Thyroid gland (tissue), 4 donors: ENCODE measurements around the gene ARHGEF1. TPM values are rescaled to one million over a fixed set of nuclear protein-coding genes. Genes with fewer than 3 reads are reported as not detected.

ENCODE experiments used
- DNase-seq, 2 donors: peaks; one replicate each; pipeline ENCODE4 v3.0.0-alpha.2; 2019
- H3K27ac ChIP-seq, 3 donors: fragments of 200-600 bp; sonication (generic); 1 replicate in 2 of 3; 2 replicates in 1 of 3; pipeline ENCODE4 v1.5.1; 2016 to 2019; ENCODE audit warnings: mild to moderate bottlenecking in 1 of 3, moderate library complexity in 1 of 3
- H3K27me3 ChIP-seq: fragments of 200-600 bp; sonication (generic); one replicate; pipeline ENCODE4 v1.5.1; 2019
- H3K36me3 ChIP-seq, 2 donors: fragments of 200-600 bp; sonication (generic); one replicate each; pipeline ENCODE4 v1.5.1; 2016 to 2019
- H3K4me1 ChIP-seq, 2 donors: fragments of 200-600 bp; sonication (generic); one replicate each; pipeline ENCODE4 v1.5.1; 2017 to 2019
- H3K4me3 ChIP-seq, 3 donors: fragments of 200-600 bp; sonication (generic); replicated peaks in 1 of 3; 1 replicate in 2 of 3; 2 replicates in 1 of 3; pipeline ENCODE4 v1.5.1; 2016; ENCODE audit warnings: mild to moderate bottlenecking in 1 of 3
- H3K9me3 ChIP-seq: fragments of 200-600 bp; sonication (generic); one replicate; pipeline ENCODE4 v1.5.1; 2017
- POLR2A ChIP-seq, 2 donors: fragments of 450-650 bp; IDR thresholded peaks; one replicate each; pipeline ENCODE4 v1.6.1; 2017; ENCODE audit warnings: antibody characterized with exemption in 2 of 2, mild to moderate bottlenecking in 2 of 2, moderate library complexity in 1 of 2
- WGBS, 2 donors: methylation state at CpG; one replicate each; pipeline ENCODE4 v1.1.5; 2017; 5-methylcytosine and 5-hydroxymethylcytosine counted together
- intact Hi-C: fragments of 100-400 bp; cut with DNase I; formaldehyde crosslinking; loops from one replicate; pipeline ENCODE4 v1.15.1; 2023
- total RNA-seq, 4 donors: library from RNA; depleted of rRNA; stranded (reverse); fragments of >200 nt; gene quantifications; one replicate each; pipeline ENCODE4 v1.2.3, GENCODE V29; 2016
- TF ChIP-seq, protein P1 (sequence below), 6 experiments: fragments of 200-600 bp in 3 of 6; fragments of 450-650 bp in 3 of 6; sonication (generic) in 3 of 6; IDR thresholded peaks; one replicate each; pipeline ENCODE4 v1.5.1; 2016 to 2019; ENCODE audit warnings: antibody characterized with exemption in 6 of 6, mild to moderate bottlenecking in 2 of 6, inconsistent platforms in 1 of 6, moderate library complexity in 1 of 6

The ARHGEF1 gene
- total RNA-seq, 4 donors from 2014 or later: 34.5 to 52.6 (median 42.9) TPM

DNA sequence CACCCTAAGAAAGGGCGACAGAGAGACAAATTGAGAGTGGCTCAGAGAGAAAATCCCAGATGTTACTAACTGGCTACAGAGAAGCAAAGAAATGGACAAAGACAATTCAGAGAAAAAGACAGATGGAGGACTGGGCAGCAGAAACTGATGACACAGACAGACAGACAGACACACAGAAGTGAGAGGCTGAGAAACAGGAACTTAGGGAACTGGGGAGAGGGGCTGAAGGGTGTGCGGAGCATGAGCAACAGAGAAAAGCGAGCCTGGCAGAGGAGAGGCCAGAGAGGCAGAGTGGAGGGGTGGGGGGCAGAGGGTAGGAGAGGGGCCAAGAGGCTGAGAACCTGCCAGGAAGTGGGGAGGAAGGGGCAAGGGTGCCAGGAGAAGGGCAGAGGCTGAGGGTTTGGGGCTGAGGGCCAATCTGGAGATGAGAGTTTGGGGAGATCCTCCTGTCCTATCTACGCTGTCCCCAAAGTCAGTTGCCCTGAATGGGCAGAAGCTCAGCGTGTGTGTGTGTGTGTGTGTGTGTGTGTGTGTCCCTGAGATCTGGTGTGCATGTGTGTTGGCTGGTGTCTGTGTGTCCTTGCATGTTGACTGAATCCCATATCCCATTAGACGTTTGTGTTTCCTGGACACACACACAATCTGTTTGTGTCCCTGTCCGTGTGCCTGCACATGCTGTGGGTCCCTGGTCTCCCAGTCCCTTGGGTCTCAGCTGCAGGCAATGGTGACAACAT, 50.9 kb downstream of the ARHGEF1 start:
- Histone ChIP-seq H3K36me3 (no peaks in the 10 kb centered on the region), H3K27me3 (peaks cover 32% of the 10 kb centered on the region), H3K27ac (no peak overlapping the region), H3K9me3 (no peaks in the 10 kb centered on the region), H3K4me1 (peaks cover 0 to 3% of the 10 kb centered on the region in 2 donors), H3K4me3 (no peak overlapping the region)
- intact Hi-C loops: no loop called here
- TF ChIP-seq POLR2A (IDR thresholded peaks at IDR 0.05): no peak
- TF ChIP-seq, protein P1, sequence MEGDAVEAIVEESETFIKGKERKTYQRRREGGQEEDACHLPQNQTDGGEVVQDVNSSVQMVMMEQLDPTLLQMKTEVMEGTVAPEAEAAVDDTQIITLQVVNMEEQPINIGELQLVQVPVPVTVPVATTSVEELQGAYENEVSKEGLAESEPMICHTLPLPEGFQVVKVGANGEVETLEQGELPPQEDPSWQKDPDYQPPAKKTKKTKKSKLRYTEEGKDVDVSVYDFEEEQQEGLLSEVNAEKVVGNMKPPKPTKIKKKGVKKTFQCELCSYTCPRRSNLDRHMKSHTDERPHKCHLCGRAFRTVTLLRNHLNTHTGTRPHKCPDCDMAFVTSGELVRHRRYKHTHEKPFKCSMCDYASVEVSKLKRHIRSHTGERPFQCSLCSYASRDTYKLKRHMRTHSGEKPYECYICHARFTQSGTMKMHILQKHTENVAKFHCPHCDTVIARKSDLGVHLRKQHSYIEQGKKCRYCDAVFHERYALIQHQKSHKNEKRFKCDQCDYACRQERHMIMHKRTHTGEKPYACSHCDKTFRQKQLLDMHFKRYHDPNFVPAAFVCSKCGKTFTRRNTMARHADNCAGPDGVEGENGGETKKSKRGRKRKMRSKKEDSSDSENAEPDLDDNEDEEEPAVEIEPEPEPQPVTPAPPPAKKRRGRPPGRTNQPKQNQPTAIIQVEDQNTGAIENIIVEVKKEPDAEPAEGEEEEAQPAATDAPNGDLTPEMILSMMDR (IDR thresholded peaks at IDR 0.05): no peak
- WGBS, 2 donors: 54 to 56% methylated on average over 7 of the region's 7 CpGs
- no peak for DNase-seq

DNA sequence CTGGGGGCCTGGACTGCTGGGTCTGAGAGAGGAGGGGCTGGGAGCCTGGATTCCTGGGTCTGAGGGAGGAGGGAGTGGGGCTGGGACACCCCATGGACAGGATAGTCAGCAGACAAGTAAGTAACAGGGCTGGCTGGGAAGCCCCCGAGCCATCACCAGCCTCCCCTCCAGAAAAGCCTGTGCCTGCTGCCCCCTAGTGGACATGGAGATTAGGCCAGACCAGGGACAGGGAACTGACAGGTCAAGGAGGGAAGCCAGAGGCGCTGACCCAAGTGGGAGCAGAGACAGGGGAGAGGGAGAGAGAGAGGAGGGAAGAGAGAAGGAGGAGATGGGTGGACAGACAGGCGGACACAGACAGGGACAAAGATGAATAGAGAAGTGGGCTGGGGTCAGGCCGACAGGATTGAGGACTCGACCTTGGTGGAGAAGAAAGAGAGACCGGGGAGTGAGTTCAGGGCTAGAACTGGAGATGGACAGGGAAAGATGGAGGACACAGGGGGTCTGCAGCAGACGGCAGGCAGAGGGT, 51.9 kb downstream of the ARHGEF1 start:
- Histone ChIP-seq H3K27me3 (peaks cover 27% of the 10 kb centered on the region), H3K4me3 (no peak overlapping the region), H3K9me3 (no peaks in the 10 kb centered on the region), H3K36me3 (no peaks in the 10 kb centered on the region), H3K4me1 (peaks cover 1 to 3% of the 10 kb centered on the region in 2 donors), H3K27ac (no peak overlapping the region)
- DNase-seq: peak; percentile 51 to 64
- TF ChIP-seq, protein P1 (IDR thresholded peaks at IDR 0.05): peak; percentile 58 to 84 (median 60)
- no peak for TF ChIP-seq POLR2A (IDR thresholded peaks at IDR 0.05)
- WGBS, 2 donors: 19 to 25% methylated on average over 7 of the region's 7 CpGs
- intact Hi-C loops: no loop called here

DNA sequence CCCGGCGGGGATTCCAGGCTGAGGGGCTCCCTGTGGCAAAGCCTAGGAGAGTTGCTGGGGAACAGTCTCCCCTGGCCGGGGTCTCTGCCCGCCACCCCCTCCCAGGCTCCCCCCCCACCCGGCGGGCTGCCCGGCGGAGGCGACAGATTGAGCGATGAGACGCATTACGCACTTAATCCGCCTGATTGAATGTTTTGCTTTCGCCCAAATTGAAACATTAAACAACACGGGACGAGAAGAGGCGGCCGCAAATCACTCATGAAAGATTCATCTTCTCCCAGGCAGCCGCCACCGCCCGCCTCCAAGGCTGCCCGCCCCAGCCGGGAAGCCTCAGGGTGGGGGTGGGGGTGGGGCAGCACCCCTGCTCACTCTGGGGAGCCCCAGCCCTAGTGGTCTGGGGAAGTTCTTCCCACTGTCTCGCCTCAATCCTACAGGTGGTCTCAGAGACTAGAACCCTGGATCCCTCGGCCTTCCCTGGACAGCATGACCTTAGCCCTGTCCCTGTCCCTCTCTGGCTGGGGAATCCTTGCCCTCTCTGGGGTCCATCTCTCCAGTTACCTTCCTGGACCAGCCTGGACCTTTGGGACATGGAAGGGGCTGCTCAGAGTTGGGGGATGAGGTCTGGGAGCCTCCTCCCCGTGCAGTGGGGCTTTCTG, 52.9 kb downstream of the ARHGEF1 start:
- no peaks in the 10 kb centered on the region for H3K36me3 ChIP-seq
- 12 to 43% methylated on average over 6 to 24 of the region's 26 CpGs for WGBS, 2 donors
- peaks cover 32% of the 10 kb centered on the region for H3K27me3 ChIP-seq
- TF ChIP-seq, protein P1 (IDR thresholded peaks at IDR 0.05): no peak
- no peak for TF ChIP-seq POLR2A (IDR thresholded peaks at IDR 0.05)
- no peaks in the 10 kb centered on the region for H3K9me3 ChIP-seq
- intact Hi-C loops: no loop called here
- H3K4me1 ChIP-seq: peaks cover 7 to 12% of the 10 kb centered on the region in 2 donors
- DNase-seq: no peak
- H3K4me3 ChIP-seq: no peak overlapping the region
- no peak overlapping the region for H3K27ac ChIP-seq

DNA sequence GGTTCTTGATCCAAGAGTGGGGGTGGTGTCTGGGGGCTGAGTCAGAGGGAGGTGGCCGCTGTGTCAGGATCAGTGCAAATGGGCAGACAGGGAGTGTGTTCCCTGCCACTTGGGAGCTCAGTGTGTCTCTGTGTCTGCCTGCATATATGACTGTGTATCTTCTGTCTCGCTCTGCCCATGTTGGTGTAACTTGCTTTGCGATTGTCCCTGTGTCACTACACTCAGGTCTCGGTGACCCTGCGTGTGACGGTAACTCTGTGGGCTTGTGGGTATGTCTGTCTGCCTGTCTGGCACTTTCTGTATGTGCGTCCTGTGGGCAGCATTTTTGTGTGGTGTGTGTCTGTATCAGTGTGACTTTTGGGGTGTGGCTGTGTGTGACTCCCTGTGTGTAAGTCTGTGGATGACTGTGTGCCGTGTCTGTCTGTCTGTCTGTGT, 53.4 kb downstream of the ARHGEF1 start:
- no peak overlapping the region for H3K27ac ChIP-seq
- H3K9me3 ChIP-seq: no peaks in the 10 kb centered on the region
- no peaks in the 10 kb centered on the region for H3K36me3 ChIP-seq
- H3K4me3 ChIP-seq: no peak overlapping the region
- 64 to 80% methylated on average over 8 of the region's 8 CpGs for WGBS, 2 donors
- peaks cover 31% of the 10 kb centered on the region for H3K27me3 ChIP-seq
- peaks cover 9 to 15% of the 10 kb centered on the region in 2 donors for H3K4me1 ChIP-seq
- intact Hi-C loops: no loop called here
- DNase-seq: no peak
- TF ChIP-seq, protein P1 (IDR thresholded peaks at IDR 0.05): no peak
- TF ChIP-seq POLR2A (IDR thresholded peaks at IDR 0.05): no peak

DNA sequence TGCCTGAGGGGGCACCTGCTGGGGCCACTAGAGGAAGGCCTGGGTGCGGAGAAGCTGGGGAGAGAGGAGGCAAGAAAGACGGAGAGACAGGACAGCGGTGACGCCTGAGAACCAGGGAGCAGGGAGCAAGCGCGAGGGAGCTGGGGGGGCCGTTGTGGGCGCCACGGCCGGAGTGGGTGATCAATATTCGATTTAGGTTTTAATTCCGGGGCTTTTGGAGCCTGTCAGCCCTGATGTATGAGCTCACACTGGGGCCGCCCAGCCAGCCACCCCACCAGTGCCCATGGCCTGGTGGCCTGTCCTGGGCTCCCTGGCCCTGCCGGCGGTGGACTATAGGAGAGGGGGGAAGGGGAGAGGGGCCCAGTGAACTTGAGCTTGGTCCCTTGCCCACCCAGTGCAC, 54.0 kb downstream of the ARHGEF1 start:
- Histone ChIP-seq H3K4me3 (no peak overlapping the region), H3K27ac (no peak overlapping the region), H3K27me3 (peaks cover 31% of the 10 kb centered on the region), H3K9me3 (no peaks in the 10 kb centered on the region), H3K36me3 (no peaks in the 10 kb centered on the region), H3K4me1 (peaks cover 9 to 15% of the 10 kb centered on the region in 2 donors)
- TF ChIP-seq POLR2A (IDR thresholded peaks at IDR 0.05): no peak
- TF ChIP-seq, protein P1 (IDR thresholded peaks at IDR 0.05): no peak
- 68 to 69% methylated on average over 14 to 15 of the region's 15 CpGs for WGBS, 2 donors
- intact Hi-C loops: no loop called here
- no peak for DNase-seq
